Measurements from ENCODE around the gene TPCN1. TPM values are rescaled to one million over a fixed set of nuclear protein-coding genes. Genes with fewer than 3 reads are reported as not detected.

Gene TPCN1
- total RNA-seq, 1 donor from 2014 or later: 51.9 TPM

DNA sequence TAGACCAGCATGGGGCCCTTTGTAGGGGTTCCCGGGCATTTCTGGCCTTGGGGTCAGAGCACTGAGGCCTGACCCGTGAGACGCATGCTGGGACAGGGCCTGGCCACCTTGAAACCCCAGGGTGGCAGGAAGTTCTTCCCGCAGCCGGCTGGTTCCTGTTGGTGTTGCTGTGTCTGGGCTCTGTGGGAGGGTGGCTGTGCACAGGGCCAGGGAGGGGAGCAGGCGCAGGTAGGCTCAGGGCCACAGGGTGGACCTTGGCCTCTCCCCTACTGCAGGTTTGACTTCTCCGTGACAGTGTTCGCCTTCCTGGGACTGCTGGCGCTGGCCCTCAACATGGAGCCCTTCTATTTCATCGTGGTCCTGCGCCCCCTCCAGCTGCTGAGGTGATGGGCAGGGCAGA, 65.4 kb downstream of the TPCN1 start:
- Histone ChIP-seq H3K27ac (no peak overlapping the region), H3K4me3 (no peak overlapping the region), H3K9me3 (no peaks in the 10 kb centered on the region), H3K4me1 (no peaks in the 10 kb centered on the region), H3K27me3 (no peaks in the 10 kb centered on the region), H3K36me3 (peaks cover 75% of the 10 kb centered on the region)
- DNase-seq (no peak), ATAC-seq (no peak)
- intact Hi-C loops (cut with DNase I): no loop called here
- TF ChIP-seq, protein P1, sequence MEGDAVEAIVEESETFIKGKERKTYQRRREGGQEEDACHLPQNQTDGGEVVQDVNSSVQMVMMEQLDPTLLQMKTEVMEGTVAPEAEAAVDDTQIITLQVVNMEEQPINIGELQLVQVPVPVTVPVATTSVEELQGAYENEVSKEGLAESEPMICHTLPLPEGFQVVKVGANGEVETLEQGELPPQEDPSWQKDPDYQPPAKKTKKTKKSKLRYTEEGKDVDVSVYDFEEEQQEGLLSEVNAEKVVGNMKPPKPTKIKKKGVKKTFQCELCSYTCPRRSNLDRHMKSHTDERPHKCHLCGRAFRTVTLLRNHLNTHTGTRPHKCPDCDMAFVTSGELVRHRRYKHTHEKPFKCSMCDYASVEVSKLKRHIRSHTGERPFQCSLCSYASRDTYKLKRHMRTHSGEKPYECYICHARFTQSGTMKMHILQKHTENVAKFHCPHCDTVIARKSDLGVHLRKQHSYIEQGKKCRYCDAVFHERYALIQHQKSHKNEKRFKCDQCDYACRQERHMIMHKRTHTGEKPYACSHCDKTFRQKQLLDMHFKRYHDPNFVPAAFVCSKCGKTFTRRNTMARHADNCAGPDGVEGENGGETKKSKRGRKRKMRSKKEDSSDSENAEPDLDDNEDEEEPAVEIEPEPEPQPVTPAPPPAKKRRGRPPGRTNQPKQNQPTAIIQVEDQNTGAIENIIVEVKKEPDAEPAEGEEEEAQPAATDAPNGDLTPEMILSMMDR (IDR thresholded peaks at IDR 0.05): no peak

DNA sequence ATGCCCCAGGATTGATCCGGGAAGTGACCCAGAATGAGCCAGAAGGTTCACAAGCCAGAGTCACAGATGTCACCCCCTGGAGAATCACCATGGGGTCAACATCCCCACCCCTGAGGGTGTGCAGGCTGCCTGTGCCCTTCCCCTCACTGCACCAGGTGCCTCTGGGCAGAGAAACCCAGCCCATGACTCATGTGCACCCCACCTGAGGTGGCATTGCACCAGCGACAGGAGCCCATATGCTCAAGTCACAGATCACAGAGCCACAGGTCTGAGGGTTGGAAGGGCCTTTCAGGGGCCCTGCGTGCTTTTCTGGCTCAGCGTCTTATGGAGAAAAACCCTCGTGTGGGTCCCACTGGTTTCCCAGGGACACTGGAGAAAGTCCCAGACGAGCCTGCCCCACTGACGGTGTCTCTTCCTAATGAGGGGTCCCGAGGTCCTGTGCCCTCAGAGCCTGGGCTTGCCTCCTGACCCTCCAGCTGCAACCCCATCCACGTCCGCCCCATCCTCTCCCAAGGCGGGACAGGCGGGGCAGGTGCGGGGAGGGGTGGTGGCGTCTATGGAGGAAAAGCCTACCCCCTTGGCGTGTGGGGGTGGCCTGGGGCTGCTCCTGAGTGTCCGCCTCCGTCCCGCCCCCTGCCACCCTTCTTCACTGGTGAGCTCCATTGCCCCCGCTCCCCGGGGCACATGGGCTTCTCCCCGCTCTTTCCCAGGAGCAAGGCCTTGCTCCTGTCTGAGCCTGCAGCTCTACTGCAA, 66.1 kb downstream of the TPCN1 start:
- no peaks in the 10 kb centered on the region for H3K27me3 ChIP-seq
- DNase-seq: no peak
- H3K9me3 ChIP-seq: no peaks in the 10 kb centered on the region
- H3K36me3 ChIP-seq: peaks cover 81% of the 10 kb centered on the region
- TF ChIP-seq, protein P1 (IDR thresholded peaks at IDR 0.05): no peak
- intact Hi-C loops (cut with DNase I): no loop called here
- no peak for ATAC-seq
- H3K4me3 ChIP-seq: no peak overlapping the region
- no peak overlapping the region for H3K27ac ChIP-seq
- no peaks in the 10 kb centered on the region for H3K4me1 ChIP-seq

DNA sequence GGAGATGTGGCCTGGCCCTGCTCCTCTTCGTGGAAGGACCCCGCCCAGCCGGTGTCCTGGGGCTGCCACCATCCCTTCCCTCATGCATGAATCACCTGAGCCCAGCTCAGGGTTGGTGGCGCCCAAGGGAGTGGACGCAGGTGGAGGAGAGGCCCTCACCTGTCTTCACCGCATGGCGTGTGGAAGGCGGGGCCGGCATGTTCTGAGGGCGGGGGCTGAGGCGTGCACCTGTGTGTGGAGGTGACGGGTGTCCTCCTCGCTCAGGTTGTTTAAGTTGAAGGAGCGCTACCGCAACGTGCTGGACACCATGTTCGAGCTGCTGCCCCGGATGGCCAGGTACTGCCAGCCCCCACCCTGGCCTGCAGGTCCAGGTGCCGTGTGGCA, 66.6 kb downstream of the TPCN1 start:
- no peak overlapping the region for H3K27ac ChIP-seq
- H3K4me1 ChIP-seq: no peaks in the 10 kb centered on the region
- H3K4me3 ChIP-seq: no peak overlapping the region
- intact Hi-C loops (cut with DNase I): no loop called here
- ATAC-seq: no peak
- H3K9me3 ChIP-seq: no peaks in the 10 kb centered on the region
- TF ChIP-seq, protein P1 (IDR thresholded peaks at IDR 0.05): no peak
- no peak for DNase-seq
- H3K27me3 ChIP-seq: no peaks in the 10 kb centered on the region
- H3K36me3 ChIP-seq: peaks cover 87% of the 10 kb centered on the region

DNA sequence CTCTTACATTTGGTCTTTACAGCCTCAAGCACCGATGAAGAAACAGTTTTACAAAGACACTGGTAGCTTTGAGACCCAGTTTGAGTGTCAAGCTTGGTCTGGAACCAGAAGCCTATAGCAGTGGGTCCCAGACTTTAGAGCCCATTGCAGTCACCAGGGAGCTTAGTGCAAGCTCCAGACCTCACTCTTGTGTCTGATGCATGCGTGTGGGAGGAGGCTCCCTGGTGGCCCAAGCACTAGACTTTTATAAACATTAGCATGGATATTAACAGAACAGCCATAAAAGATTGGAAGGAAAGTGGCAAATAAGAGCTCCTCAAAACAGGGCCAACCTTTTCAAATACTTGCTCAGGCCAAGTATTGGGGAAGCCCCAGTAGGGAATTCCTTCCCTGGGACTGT, 68.1 kb downstream of the TPCN1 start:
- no peak for ATAC-seq
- intact Hi-C loops (cut with DNase I): no loop called here
- Histone ChIP-seq H3K27me3 (no peaks in the 10 kb centered on the region), H3K9me3 (no peaks in the 10 kb centered on the region), H3K4me3 (no peak overlapping the region), H3K4me1 (no peaks in the 10 kb centered on the region), H3K36me3 (peaks cover 89% of the 10 kb centered on the region), H3K27ac (no peak overlapping the region)
- TF ChIP-seq, protein P1 (IDR thresholded peaks at IDR 0.05): no peak
- DNase-seq: no peak

DNA sequence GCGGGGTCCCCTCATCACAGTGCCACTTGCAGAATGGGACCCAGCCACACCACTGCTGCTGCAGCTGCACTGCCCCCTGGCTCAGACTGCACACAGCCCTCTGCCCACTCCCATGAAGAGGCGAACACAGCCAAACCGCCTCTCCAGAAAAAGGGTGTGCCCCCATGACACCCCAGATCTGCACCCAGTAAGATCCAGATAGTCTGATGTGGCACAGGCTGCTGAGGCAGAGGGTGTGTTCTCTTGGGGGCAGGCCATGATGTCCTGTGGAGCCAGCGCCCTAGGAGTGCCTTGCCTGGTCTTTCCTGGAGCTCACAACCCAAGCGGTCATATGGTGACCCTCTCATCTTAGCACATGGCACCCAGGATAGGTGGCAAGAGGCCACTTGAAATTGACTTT, 69.2 kb downstream of the TPCN1 start:
- H3K9me3 ChIP-seq: no peaks in the 10 kb centered on the region
- no peaks in the 10 kb centered on the region for H3K27me3 ChIP-seq
- H3K4me1 ChIP-seq: no peaks in the 10 kb centered on the region
- TF ChIP-seq, protein P1 (IDR thresholded peaks at IDR 0.05): no peak
- intact Hi-C loops (cut with DNase I): no loop called here
- ATAC-seq (no peak), DNase-seq (no peak)
- H3K4me3 ChIP-seq: no peak overlapping the region
- H3K27ac ChIP-seq: no peak overlapping the region
- peaks cover 86% of the 10 kb centered on the region for H3K36me3 ChIP-seq

DNA sequence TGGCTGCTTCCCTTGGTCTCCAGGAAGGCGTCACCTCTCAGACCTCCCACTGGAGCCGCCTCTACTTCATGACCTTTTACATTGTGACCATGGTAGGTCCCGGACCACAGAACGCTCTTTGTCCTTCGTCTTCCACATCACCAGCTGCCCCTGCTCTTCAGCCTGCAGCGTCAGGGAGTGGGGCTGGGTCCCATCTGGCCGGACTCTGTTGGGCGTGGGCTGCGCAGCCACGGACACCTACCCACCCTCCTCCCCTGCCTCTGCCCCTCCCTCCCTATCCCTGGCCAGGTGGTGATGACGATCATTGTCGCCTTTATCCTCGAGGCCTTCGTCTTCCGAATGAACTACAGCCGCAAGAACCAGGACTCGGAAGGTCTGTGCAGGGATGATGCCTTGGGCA, 70.3 kb downstream of the TPCN1 start:
- intact Hi-C loops (cut with DNase I): no loop called here
- Histone ChIP-seq H3K9me3 (no peaks in the 10 kb centered on the region), H3K27me3 (no peaks in the 10 kb centered on the region), H3K4me1 (no peaks in the 10 kb centered on the region), H3K4me3 (no peak overlapping the region), H3K27ac (no peak overlapping the region), H3K36me3 (peaks cover 87% of the 10 kb centered on the region)
- TF ChIP-seq, protein P1 (IDR thresholded peaks at IDR 0.05): no peak
- ATAC-seq (no peak), DNase-seq (no peak)

All from upper lobe of right lung (tissue), 1 donor.